GM21786 (cell line): Measurements from ENCODE around the gene SMIM36.
"Not testable (repeated sequence)": the region's sequence is repeated elsewhere in the genome, so short reads cannot be mapped to it uniquely, and the experiment has no call there.

ENCODE experiments used
- ATAC-seq: cut with Tn5 transposase; IDR thresholded peaks from one replicate; pipeline ENCODE4 v1.9.1; 2021; ENCODE audit not compliant: unreplicated experiment

Gene SMIM36

GRCh38 chr17:55436224-55437158 lies 74.8 kb downstream of the SMIM36 start:
- ATAC-seq, result no peak

- ATAC-seq, result no peak
Measured at GRCh38 chr17:55435408-55435807, 75.8 kb downstream of the SMIM36 start.

GRCh38 chr17:55434721-55435120 lies 76.5 kb downstream of the SMIM36 start:
- ATAC-seq, result no peak

- ATAC-seq, result no peak
Measured at GRCh38 chr17:55433629-55434422, 77.4 kb downstream of the SMIM36 start.

GRCh38 chr17:55433029-55433628 lies 78.1 kb downstream of the SMIM36 start:
- no peak for ATAC-seq

- ATAC-seq, result no peak
Measured at GRCh38 chr17:55432358-55433028, 78.8 kb downstream of the SMIM36 start.

- not testable (repeated sequence) for ATAC-seq
Measured at GRCh38 chr17:55431914-55432313, 79.3 kb downstream of the SMIM36 start.

- no peak for ATAC-seq
Measured at GRCh38 chr17:55430541-55431288, 80.5 kb downstream of the SMIM36 start.

GRCh38 chr17:55427587-55427882 lies 83.7 kb downstream of the SMIM36 start:
- ATAC-seq, result peak; percentile 23

GRCh38 chr17:55426851-55427586 lies 84.2 kb downstream of the SMIM36 start:
- peak; percentile 65 for ATAC-seq

GRCh38 chr17:55424893-55425540 lies 86.2 kb downstream of the SMIM36 start:
- no peak for ATAC-seq

GRCh38 chr17:55423535-55423934 lies 87.7 kb downstream of the SMIM36 start:
- ATAC-seq, result no peak

- not testable (repeated sequence) for ATAC-seq
Measured at GRCh38 chr17:55422828-55423164, 88.5 kb downstream of the SMIM36 start.

GRCh38 chr17:55421179-55421934 lies 89.9 kb downstream of the SMIM36 start, which contains the start of gene MMD:
Gene MMD (minus strand): TSS chr17:55421835. CDS start chr17:55421695, 140 bp downstream.
- peak; percentile 16 for ATAC-seq

- ATAC-seq, result no peak
Measured at GRCh38 chr17:55420776-55421178, 90.5 kb downstream of the SMIM36 start.

- ATAC-seq, result peak; percentile 39
Measured at GRCh38 chr17:55420067-55420775, 91.0 kb downstream of the SMIM36 start.

- no peak for ATAC-seq
Measured at GRCh38 chr17:55418369-55419268, 92.6 kb downstream of the SMIM36 start.
